HL-60 (cell line): ENCODE measurements around the gene POLG.

Source experiments
- DNase-seq, 2 experiments: peaks; one replicate each; pipeline ENCODE4 v3.0.0-alpha.2; 2010 to 2020; ENCODE audit warnings: low read depth in 1 of 2, low spot score in 1 of 2
- H3K27ac ChIP-seq: fragments of 250-450 bp; sonication (Bioruptor Pico); replicated peaks from 2 replicates; pipeline ENCODE4 v1.5.1; 2020; ENCODE audit warnings: mild to moderate bottlenecking, moderate library complexity
- H3K27me3 ChIP-seq: fragments of 250-450 bp; sonication (Bioruptor Pico); 2 replicates; pipeline ENCODE4 v1.5.1; 2021; ENCODE audit warnings: mild to moderate bottlenecking, moderate library complexity; ENCODE audit not compliant: insufficient read depth, poor library complexity, severe bottlenecking
- H3K4me3 ChIP-seq: replicated peaks from 2 replicates; pipeline ENCODE4 v1.5.1; 2011; ENCODE audit warnings: mild to moderate bottlenecking, control low read depth, low read length; ENCODE audit not compliant: insufficient read depth
- CTCF ChIP-seq: IDR thresholded peaks from one replicate; pipeline ENCODE4 v1.5.1; 2011; ENCODE audit warnings: low read length, control low read depth, inconsistent platforms; ENCODE audit not compliant: insufficient read depth
- GABPA ChIP-seq: IDR thresholded peaks from 2 replicates; pipeline ENCODE4 v1.6.1; 2012; ENCODE audit warnings: low read depth
- POLR2AphosphoS5 ChIP-seq: IDR thresholded peaks from 2 replicates; pipeline ENCODE4 v1.6.1; 2012; ENCODE audit warnings: low read depth
- REST ChIP-seq: IDR thresholded peaks from 2 replicates; pipeline ENCODE4 v1.6.1; 2012; ENCODE audit warnings: low read depth; ENCODE audit not compliant: insufficient replicate concordance
- SPI1 ChIP-seq: IDR thresholded peaks from 2 replicates; pipeline ENCODE4 v1.6.1; 2012; ENCODE audit warnings: low read depth, mild to moderate bottlenecking, borderline replicate concordance

The POLG gene

GRCh38 chr15:89352476-89352875, 17.9 kb upstream of the POLG start:
- Histone ChIP-seq H3K27ac (no peak overlapping the region), H3K27me3 (peaks cover 7% of the 10 kb centered on the region), H3K4me3 (no peak overlapping the region)
- no peak for DNase-seq
- TF ChIP-seq POLR2AphosphoS5 (no peak), CTCF (no peak), REST (no peak), GABPA (no peak), SPI1 (no peak)

- no peak for TF ChIP-seq POLR2AphosphoS5
- TF ChIP-seq GABPA = no peak
- Histone ChIP-seq H3K27me3 (peaks cover 6% of the 10 kb centered on the region), H3K27ac (no peak overlapping the region)
These were observed 14.6 kb upstream of the POLG start for GRCh38 chr15:89349206-89349558.

GRCh38 chr15:89346516-89347231, 12.1 kb upstream of the POLG start:
- TF ChIP-seq POLR2AphosphoS5 = no peak
- no peak for TF ChIP-seq GABPA
- TF ChIP-seq CTCF = no peak
- no peak for TF ChIP-seq SPI1
- no peak for TF ChIP-seq REST
- DNase-seq = no peak
- Histone ChIP-seq H3K4me3 (no peak overlapping the region), H3K27me3 (no peaks in the 10 kb centered on the region), H3K27ac (no peak overlapping the region)

More at GRCh38 chr15:89349206-89349558, 14.6 kb upstream of the POLG start:
- no peak for DNase-seq
- no peak overlapping the region for H3K4me3 ChIP-seq

- H3K4me3 ChIP-seq = no peak overlapping the region
- TF ChIP-seq GABPA (no peak), POLR2AphosphoS5 (no peak), REST (no peak), SPI1 (no peak), CTCF (no peak)
- DNase-seq = no peak
- H3K27me3 ChIP-seq = no peaks in the 10 kb centered on the region
- H3K27ac ChIP-seq = no peak overlapping the region
These were observed 10.6 kb upstream of the POLG start for GRCh38 chr15:89345248-89345647.
